DMS79 (cell line): Measurements from ENCODE around the gene DAW1.
A peak's percentile ranks its signal among the peaks of the same experiment; 100 is the strongest.
"Not testable (repeated sequence)": the region's sequence is repeated elsewhere in the genome, so short reads cannot be mapped to it uniquely, and the experiment has no call there.

ENCODE experiments used
- DNase-seq: peaks from one replicate; lab custom pipeline; 2025; lab: John Stamatoyannopoulos, UW

The DAW1 gene, protein sequence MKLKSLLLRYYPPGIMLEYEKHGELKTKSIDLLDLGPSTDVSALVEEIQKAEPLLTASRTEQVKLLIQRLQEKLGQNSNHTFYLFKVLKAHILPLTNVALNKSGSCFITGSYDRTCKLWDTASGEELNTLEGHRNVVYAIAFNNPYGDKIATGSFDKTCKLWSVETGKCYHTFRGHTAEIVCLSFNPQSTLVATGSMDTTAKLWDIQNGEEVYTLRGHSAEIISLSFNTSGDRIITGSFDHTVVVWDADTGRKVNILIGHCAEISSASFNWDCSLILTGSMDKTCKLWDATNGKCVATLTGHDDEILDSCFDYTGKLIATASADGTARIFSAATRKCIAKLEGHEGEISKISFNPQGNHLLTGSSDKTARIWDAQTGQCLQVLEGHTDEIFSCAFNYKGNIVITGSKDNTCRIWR

DNA sequence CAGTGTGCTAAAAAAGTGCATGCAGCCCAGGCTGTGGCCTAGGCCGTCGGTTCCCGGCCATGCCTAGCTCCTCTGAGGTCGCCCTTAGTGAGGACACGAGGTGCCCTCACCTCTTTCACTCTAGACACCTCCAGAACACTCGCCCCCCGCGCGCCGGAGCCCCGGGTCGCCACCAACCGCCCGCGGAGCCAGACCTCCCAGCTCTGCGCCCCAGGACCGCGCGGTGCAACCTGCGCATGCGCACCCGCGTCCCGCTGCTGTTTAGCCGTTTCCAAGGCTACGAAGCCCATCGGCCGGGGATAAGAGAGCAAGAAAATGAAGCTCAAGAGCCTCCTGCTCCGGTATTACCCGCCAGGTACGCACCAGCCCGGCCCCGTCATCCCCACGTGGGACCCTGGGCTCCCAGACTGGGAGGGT lies at the start of gene DAW1:
DAW1 (plus strand) TSS at position 257 of the 417 bp plus-strand sequence; CDS start at position 316, 59 bp downstream.
- DNase-seq: no peak

DNA sequence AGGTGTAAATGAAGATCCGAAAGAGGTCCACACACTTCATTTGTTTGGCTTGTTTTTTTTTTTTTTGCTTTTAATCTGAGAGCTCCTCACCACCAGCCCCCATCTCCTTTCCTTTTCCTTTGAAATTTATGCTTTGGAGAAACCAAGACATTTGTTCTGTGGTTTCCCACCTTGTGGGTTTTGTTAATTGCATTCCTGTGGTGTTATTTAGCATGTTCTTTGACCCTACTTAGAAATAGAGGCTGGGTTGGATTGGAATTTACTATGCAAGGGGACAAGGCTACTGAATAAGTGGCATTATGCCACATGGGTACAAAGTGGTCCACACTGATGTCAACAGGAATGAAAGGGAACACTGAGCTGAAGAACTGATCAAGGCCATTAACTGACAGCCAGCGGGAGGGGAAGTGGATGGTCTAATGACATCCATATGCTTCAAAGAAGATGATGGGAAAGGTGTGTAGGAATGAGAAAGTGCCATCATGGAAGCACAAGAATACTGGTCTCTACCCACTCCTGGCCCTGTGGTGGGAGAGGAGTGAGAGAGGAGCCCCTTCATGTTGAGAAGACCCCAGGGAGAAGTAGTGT lies 48.9 kb upstream of the DAW1 start:
- DNase-seq: no peak

DNA sequence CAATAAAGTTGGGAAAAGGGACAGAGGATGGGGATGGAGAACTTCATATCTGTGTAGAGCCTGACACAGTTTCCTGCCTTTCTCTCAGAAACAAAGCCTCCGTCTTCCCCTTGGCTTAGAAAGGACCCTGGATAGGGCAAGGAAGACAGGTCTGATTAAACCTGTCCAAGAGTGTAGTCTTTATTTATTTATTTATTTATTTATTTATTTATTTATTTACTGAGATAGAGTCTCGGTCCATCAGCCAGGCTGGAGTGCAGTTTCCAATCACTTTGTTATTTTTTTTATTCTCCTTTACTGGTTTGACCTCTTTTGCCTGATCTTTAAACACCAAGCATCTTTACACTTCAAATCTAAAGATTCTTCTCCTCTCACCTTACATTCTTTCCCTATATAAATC lies 47.5 kb upstream of the DAW1 start:
- no peak for DNase-seq

DNA sequence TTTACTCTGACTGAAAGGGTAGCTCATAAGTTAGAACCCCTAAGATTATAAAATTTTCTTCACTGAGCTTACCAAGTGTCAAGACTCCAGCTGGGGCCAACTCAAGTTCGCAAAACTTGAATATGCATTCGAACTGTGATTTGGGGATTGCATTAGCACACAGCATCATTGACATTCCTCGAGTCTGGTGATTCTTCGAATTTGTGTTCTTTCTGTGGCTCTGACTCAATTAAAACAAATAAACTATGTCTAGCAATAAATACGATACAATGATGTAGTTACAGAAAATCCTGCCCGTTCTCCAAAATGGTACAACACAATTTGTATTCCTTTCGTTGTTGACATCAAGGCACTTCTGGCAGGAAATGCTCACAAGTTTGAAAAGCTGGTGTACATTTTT lies 46.7 kb upstream of the DAW1 start:
- DNase-seq: no peak

DNA sequence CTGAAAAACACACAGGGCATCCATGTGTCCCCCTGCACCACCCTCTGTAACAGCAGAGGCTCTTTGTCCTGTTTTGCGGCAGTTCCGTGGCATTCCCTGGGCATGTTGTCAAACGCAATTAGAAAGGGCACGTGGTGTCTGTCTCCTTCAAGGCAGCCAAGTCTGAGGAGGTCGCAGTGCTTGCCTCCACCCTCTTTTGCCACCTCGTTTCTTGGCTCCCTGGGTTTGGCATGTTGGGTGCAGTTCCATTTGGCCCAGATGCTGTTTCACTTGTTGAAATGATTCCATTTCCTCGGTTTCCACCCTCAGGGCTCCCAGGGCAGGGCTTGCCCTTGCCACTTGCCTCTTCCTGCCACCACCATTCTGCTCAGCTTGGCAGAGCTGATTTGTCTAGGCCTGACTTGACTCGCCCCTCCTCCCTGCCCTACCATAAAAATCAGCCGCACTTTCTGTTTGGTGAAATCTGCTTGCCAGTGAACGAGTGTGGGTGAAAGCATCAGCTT lies 45.4 kb upstream of the DAW1 start:
- DNase-seq: no peak

DNA sequence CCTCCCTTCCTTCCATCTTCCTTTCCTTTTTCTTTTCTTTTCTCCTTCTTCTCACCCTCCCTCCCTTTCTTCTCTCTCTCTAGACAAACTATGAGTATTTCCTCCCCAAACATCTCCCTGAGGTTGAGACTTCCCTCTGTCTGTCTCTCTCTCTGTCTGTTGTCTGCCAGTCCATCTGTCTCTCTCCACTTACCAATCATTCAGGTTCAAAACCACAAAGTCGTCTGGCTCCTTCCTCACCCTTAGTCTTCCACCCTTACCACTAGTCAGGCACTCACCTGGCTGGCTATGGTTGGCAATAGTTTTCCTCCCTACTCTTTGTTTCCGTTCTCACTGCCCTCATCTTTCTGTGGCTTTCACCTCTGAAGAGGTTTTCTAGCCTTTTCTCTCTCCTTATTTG lies 44.9 kb upstream of the DAW1 start:
- DNase-seq: no peak

DNA sequence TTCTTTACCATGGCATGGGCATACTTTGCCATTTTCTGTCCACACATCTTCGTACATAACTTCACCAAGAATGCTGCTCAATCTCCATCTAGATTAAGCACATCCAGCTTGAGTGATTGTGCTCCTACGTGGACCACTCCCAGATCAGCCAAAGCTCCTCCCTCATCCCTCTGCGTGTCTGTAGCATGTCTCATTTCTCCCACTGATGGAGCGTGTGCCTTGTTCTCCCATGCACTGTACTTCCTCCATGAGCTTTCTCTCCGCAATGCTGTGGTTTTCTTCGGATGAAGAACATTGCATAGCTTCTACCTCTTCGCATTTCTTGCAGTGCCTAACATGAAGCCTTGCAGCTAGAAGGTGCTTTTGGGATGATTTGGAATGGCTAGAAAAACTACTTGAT lies 44.3 kb upstream of the DAW1 start:
- no peak for DNase-seq

DNA sequence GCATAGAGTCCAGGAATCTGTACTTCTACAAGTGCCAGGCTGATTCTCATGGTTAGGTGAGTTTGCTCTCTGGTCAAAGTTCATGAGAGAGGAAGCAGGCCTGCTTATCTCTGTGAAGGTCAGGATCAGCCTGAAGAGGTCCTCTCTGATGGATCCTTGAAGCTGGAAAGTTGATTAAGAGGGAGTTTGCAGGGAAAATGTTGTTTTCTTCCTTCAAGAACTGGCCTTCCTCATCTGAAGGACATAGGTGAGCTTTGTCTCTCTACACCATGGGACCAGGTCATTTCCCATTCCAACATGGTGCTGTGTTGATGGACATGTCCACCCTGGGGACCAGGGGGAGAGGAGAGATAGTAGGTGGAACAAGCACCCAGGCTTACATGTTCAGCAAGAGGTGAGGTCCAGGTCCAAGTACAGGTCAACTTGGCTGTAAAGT lies 42.9 kb upstream of the DAW1 start:
- DNase-seq: no peak

DNA sequence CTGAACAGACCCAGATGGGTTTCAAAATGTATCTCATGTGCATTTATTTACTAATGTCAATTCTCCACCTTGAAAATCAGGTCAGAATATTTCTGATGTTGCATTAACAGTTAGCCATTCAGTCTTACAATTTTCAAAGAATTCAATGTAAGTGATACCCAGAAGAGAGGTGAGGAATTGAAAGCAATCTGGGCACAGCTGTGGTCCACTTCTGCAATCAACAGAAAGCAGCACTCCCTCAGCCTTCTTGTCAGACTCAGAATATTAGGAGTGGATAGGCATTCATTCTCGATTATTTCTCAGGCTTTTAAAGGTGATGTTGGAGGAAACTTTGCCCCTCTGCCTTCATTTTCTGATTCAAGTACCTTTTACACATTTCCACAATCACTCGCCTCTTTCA lies 42.1 kb upstream of the DAW1 start:
- DNase-seq: no peak

DNA sequence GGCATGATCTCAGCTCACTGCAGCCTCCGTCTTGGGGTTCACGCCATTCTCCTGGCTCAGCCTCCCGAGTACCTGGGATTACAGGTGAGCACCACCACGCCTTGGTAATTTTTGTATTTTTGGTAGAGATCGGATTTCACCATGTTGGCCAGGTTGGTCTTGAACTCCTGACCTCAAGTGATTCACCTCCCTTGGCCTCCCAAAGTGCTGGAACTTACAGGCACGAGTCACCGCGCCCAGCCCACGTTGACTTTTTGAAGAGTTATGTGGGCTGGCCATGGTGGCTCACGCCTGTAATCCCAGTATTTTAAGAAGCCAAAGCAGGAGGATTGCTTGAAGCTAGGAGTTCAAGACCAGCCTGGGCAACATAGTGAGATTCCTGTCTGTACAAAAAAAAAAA lies 37.0 kb upstream of the DAW1 start:
- DNase-seq: no peak

DNA sequence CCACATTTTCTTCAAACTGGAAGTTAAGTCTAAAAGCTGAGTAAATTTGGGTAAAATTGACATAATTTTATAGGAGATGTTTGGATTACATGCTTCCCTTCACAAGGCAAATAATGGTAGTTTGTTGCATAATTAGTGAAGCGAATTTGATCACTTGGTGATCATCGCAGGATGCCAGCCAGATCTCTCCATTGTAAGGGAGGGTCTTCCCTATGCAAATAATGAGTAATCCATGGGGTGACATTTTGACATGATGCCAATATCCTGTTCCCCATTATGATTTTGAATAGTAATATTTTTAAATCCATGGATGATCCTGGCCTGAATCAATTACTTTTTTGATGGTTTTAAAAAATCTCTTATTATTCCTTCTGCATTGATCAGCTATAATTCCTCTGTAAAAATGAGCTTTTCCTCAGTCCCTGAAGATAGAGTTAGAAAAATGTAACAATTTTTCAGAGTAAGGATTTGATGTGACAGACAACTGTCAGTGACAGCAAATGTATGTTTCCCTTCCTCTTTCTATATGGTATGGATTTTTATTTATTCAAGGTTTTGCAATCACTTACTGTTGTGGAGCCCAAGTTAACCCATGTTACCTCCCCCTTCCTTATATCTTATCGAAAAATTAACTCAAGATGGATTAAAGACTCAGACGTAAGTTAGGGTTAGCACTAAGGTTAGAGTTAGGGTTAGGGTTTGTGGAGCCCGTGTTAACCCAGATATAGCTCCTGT lies 36.3 kb upstream of the DAW1 start:
- DNase-seq: no peak

DNA sequence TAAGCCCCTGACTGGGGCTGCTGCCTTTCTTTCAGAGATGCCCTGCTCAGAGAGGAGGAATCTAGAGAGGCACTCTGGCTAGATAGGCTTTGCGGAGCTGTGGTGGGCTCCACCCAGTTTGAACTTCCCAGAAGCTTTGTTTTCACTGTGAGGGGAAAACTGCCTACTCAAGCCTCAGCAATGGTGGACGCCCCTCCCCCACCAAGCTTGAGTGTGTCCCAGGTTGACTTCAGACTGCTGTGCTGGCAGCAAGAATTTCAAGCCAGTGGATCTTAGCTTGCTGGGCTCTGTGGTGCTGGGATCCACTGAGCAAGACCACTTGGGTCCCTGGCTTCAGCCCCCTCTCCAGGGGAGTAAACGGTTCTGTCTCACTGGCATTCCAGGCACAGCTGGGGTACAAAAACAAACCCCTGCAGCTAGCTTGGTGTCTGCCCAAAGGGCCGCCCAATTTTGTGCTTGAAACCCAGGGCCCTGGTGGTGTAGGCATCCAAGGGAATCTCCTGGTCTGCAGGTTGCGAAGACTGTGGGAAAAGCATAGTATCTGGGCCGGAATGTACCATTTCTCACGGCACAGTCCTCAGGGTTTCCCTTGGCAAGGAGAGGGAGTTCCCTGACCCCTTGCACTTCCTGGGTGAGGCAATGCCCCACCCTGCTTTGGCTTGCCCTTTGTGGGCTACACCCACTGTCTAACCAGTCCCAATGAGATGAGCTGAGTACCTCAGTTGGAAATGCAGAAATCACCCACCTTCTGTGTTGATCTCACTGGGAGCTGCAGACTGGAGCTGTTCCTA lies 31.9 kb upstream of the DAW1 start:
- DNase-seq: not testable (repeated sequence)

DNA sequence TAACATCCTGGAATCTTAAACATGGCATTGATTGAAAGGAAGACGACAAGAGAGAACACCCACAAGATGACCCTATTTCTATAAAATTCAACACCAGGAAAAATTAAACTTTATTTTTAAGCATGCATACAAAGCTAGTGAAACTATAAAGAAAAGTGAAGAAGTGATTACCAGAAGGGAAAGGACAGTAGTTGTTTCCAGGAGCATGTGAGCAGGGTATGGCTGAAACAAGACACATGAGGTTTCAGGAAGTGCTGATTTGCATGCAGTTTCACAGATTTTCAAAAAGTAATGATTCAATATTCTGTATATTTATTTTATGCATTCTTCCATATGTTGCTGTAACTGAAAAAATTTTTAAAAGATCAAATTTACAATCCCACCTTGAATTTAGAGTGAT lies 24.6 kb upstream of the DAW1 start:
- DNase-seq: no peak

DNA sequence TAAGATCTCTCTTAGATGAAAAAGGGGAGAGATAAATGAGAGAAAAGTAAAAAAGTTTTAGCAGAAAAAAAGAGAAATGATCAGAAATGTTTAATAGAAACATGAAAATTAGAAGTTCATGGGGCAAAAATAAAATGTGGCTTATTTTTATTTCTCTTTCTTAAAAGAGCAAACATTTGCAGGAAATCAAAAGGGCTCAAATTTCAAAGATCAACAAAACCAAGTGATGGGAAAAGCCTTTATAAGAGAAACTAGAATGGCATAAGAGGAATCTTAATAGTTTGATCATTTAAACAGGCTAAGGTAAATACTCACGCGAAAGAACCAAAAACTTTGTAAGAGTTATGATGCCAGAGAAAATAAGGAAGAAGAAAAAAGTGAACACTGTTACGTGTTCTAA lies 23.3 kb upstream of the DAW1 start:
- DNase-seq: no peak

DNA sequence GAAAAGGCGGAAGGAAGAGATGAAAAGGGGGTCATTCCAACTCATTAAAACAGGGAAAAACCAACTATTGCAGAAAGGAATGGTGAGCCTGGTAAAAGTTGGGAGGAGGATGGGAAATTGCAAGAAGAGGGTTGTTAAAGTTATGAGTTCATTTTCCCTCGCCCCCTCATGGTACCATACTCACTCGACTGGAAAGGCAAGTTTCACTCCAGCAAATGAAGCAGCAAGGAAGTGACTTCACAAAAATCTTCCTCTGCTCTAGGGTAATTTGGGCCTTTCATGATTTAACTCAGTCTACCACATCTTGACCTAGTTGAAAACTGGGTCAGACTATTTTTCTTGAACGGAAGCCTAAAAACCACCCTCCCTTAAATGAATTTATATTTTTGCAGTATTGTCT lies 22.8 kb upstream of the DAW1 start:
- DNase-seq: no peak

DNA sequence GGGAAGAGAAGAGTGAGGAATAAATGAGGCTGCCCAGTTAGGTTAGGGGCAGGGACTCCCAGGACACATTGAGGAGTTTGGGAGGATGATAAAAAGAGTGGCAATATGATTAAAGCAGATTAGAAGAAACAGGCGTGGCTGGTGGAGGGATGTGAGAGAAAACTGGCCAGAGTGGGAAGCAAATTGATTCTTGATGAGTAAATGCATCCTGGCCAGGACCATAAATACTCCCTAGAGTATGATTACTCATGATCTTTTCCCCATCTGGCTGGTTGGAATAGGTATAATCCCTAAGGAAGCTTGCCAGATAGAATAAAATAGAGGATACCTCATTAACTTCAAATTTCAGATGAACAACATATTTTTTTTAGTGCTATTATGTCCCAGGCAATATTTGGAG lies 21.5 kb upstream of the DAW1 start:
- no peak for DNase-seq

DNA sequence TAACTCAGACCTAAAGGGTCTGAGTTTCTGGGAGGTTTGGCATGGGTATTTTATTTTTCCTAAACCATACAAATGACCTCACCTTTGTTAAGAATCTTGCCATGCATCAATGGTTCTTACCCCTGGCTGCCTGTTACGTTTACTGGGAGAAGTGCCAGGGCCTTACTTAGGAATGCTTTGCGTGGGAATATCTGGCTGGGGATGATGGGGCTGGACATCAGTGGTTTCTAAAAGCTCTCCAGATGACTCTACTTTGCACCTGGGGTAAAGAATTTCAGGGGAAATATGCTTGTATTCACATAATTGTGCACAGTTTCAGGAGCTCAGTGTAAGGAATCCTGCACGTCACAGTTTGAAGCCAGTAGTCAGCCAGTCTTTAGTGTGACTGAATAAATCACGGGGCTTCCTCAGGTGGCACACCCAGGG lies 18.2 kb upstream of the DAW1 start:
- peak; percentile 66 for DNase-seq

DNA sequence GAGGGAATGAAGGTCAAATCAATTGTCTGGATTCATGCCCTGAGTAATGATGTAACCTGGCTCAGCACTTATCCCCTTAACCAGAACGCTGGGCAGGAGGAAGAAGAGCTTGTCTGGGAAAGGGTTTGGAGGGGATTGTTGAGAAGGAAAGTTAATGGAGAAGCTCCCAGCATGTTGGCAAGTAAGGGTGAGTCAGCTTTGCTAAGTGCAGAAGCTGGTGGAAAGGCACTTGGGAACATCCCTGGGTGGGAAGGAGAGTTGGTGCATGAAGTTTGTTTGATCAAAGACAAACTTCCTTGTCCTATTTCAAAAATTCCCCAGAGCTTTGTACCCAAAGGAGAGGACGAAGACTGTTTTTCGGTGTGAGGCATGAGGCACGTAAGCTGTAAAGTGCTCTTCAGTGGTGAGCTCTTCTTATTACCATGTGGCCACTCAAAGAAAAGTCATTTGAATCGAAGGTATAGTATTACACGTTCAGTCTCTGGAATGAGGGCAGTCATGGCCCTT lies 17.6 kb upstream of the DAW1 start:
- peak; percentile 80 for DNase-seq

DNA sequence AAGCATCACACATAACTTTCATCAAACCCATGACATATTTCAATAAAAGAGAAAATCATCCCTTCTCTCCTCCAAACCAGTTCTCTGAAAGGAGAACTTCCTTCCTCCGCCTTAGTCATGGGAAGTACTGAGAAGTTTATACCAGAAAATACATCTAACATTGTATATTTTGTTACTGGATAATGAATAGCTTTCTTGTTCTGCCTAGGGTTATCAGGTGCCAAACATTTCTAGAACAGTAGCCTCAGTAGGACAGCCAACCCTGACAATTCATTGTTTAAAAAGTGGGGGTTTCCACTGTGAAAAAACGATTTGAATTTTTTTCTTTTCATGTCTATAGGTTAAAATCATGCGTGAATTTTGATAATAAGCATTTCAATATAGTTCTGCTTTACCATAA lies 16.0 kb upstream of the DAW1 start:
- no peak for DNase-seq

DNA sequence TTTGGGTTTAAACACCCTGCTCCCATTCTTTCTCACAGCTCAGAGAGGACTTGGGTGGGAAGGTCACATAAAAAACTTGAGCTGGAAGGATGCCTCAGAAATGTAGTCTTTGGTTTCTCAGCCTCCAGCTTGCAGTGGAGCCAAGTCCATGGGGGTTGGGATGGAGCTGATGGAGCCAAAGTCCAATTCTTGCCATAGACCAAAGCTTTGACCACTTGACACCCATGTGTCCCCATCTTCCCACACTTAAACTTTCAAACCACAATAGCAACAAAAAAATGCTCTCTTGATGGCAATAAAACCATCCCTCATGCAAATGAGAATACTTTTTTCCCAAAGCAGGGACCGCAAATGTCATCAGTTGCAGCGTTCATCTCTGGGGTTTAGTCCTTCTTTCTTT lies 14.7 kb upstream of the DAW1 start:
- no peak for DNase-seq

DNA sequence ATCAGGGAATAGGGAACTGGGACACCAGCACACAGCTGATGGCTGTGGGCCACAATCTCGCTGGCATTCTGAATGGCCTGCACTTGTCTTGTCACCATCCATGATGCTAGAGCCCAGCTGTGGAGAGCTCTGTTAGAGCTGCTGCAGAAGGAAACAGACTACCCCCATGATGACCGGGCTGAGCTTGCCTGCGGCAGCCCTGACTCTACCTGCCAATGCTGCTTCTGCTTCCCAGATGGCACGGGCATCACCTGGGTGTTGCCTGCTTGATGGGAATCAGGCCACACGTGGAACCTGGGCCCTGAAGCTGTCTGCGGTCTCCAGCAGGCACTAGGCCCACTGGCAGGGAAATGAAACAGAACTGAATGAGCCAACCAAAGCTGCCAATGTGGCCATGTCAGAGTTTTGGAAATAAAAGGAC lies 11.2 kb upstream of the DAW1 start:
- DNase-seq: no peak

DNA sequence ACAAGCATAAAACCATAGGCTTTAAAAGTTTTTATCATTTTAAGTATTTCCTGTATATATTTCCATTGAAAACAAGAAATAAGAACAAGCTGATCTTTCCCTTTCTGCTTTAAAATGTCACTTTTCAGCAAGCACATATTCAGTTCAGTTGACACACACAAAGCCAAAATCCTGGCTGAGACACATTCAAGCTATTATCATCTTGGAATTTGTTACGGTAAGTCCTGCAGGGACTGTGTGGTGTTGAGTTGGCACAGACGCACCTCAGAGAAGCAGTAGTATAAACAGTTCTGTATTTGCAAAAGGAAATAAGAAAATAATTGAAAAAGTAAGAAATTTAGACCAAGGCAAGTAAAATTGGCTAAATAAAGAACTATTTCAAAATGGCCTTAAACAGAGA lies 10.4 kb upstream of the DAW1 start:
- DNase-seq: no peak
